ENCODE results near the gene USP36. TPM values are rescaled to one million over a fixed set of nuclear protein-coding genes. Genes with fewer than 3 reads are reported as not detected.

The USP36 gene
- total RNA-seq, 4 donors from 2014 or later, result 36.7 to 63.6 (median 45.2) TPM

GRCh38 chr17:78766743-78767294 lies 73.8 kb downstream of the USP36 start:
- no peak overlapping the region for H3K4me3 ChIP-seq (ENCODE audit: low read depth, poor library complexity, severe bottlenecking)
- DNase-seq (ENCODE audit: low spot score in 2 of 2), result no peak
- intact Hi-C loops (cut with DNase I; ENCODE audit: low total_unique reads), result no loop called here
- TF ChIP-seq POLR2A (IDR thresholded peaks at IDR 0.05) (no peak), CTCF (IDR thresholded peaks at IDR 0.05) (no peak)
- WGBS, 2 donors, result 71 to 74% methylated on average over 5 of the region's 5 CpGs

GRCh38 chr17:78766225-78766624 lies 74.4 kb downstream of the USP36 start:
- WGBS, 2 donors, result 34 to 47% methylated on average over 2 of the region's 2 CpGs
- intact Hi-C loops (cut with DNase I; ENCODE audit: low total_unique reads), result no loop called here
- no peak overlapping the region for H3K4me3 ChIP-seq (ENCODE audit: low read depth, poor library complexity, severe bottlenecking)
- no peak for TF ChIP-seq POLR2A (IDR thresholded peaks at IDR 0.05)
- no peak for TF ChIP-seq CTCF (IDR thresholded peaks at IDR 0.05)
- no peak for DNase-seq (ENCODE audit: low spot score in 2 of 2)

- WGBS, 2 donors, result 50 to 54% methylated on average over 3 of the region's 3 CpGs
- no peak for TF ChIP-seq POLR2A (IDR thresholded peaks at IDR 0.05)
- TF ChIP-seq CTCF (IDR thresholded peaks at IDR 0.05), result no peak
- H3K4me3 ChIP-seq (ENCODE audit: low read depth, poor library complexity, severe bottlenecking), result no peak overlapping the region
- intact Hi-C loops (cut with DNase I; ENCODE audit: low total_unique reads), result no loop called here
- DNase-seq (ENCODE audit: low spot score in 2 of 2), result no peak
Observed at GRCh38 chr17:78765821-78766220, 74.8 kb downstream of the USP36 start.

- intact Hi-C loops (cut with DNase I; ENCODE audit: low total_unique reads), result no loop called here
- no peak for DNase-seq (ENCODE audit: low spot score in 2 of 2)
- no peak for TF ChIP-seq POLR2A (IDR thresholded peaks at IDR 0.05)
- no peak for TF ChIP-seq CTCF (IDR thresholded peaks at IDR 0.05)
- H3K4me3 ChIP-seq (ENCODE audit: low read depth, poor library complexity, severe bottlenecking), result no peak overlapping the region
- WGBS, 2 donors, result 88 to 91% methylated on average over 8 of the region's 8 CpGs
Observed at GRCh38 chr17:78764871-78765270, 75.7 kb downstream of the USP36 start.

- H3K4me3 ChIP-seq (ENCODE audit: low read depth, poor library complexity, severe bottlenecking), result no peak overlapping the region
- intact Hi-C loops (cut with DNase I; ENCODE audit: low total_unique reads), result no loop called here
- WGBS, 2 donors, result 92% methylated on average over 3 of the region's 3 CpGs
- no peak for DNase-seq (ENCODE audit: low spot score in 2 of 2)
- no peak for TF ChIP-seq CTCF (IDR thresholded peaks at IDR 0.05)
Observed at GRCh38 chr17:78763561-78763960, 77.1 kb downstream of the USP36 start.

DNA sequence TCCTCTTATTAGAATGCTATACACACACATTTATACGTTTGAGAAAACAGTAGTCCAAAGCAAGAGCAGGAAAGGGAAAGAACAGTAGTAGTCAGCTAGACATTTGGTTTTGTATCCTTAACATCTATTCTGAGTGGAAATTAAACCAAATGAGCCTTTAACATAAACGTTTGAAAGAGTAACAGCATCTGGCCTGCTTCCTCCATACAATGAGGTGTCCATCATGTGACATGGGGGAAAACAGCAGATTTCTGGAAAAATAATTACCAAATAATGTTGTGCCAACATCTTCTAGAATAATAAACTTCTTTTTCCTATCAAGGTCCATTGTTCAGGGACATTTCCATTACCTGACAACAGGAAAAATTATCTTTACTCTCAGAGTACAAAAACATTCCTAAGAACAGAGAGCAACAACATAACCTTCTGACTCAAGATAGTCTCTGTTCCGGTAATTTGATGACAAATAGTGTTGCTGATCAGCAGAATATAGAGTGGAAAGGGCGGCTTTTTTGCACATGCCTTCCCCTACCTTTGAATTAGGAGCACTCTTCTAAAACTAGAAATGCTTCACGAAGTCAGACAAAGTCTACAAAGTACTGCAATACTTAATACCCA lies 78.7 kb downstream of the USP36 start:
- no peak for DNase-seq (ENCODE audit: low spot score in 2 of 2)
- intact Hi-C loops (cut with DNase I; ENCODE audit: low total_unique reads), result no loop called here
- WGBS, 2 donors, result 60% methylated on average over 5 of the region's 5 CpGs
- H3K4me3 ChIP-seq (ENCODE audit: low read depth, poor library complexity, severe bottlenecking), result no peak overlapping the region
- no peak for TF ChIP-seq CTCF (IDR thresholded peaks at IDR 0.05)
- TF ChIP-seq POLR2A (IDR thresholded peaks at IDR 0.05), result no peak

All from lower leg skin (tissue), 4 donors.